Osteocyte (in vitro differentiated cells): ENCODE results near the gene CFAP90. TPM values are rescaled to one million over a fixed set of nuclear protein-coding genes. Genes with fewer than 3 reads are reported as not detected.

Experiments used
- DNase-seq: peaks from one replicate; pipeline ENCODE4 v3.0.0; 2021; ENCODE audit warnings: mixed read lengths; ENCODE audit not compliant: unreplicated experiment; ENCODE audit errors: extremely low spot score
- H3K27ac Mint-ChIP-seq: one replicate; pipeline ENCODE4 v1.8.0; 2021; ENCODE audit warnings: mild to moderate bottlenecking, mixed read lengths; ENCODE audit not compliant: unreplicated experiment
- H3K27me3 Mint-ChIP-seq: one replicate; pipeline ENCODE4 v1.8.0; 2021; ENCODE audit warnings: mixed read lengths; ENCODE audit not compliant: unreplicated experiment
- H3K36me3 Mint-ChIP-seq: one replicate; pipeline ENCODE4 v1.8.0; 2021; ENCODE audit warnings: mixed read lengths; ENCODE audit not compliant: unreplicated experiment
- H3K4me1 Mint-ChIP-seq: one replicate; pipeline ENCODE4 v1.8.0; 2021; ENCODE audit warnings: mixed read lengths; ENCODE audit not compliant: unreplicated experiment
- H3K4me3 Mint-ChIP-seq: one replicate; pipeline ENCODE4 v1.8.0; 2021; ENCODE audit warnings: mild to moderate bottlenecking, moderate library complexity, mixed read lengths; ENCODE audit not compliant: unreplicated experiment
- H3K9me3 Mint-ChIP-seq: one replicate; pipeline ENCODE4 v1.8.0; 2021; ENCODE audit warnings: mixed read lengths; ENCODE audit not compliant: unreplicated experiment
- total RNA-seq: library from RNA; stranded (reverse); gene quantifications from 2 replicates; pipeline ENCODE4 v1.2.1, GENCODE V29; 2021
- TF ChIP-seq, protein P1 (sequence below): fragments of 200-600 bp; sonication (generic); IDR thresholded peaks from 2 replicates; pipeline ENCODE4 v1.5.0; 2021; ENCODE audit warnings: antibody characterized with exemption, mild to moderate bottlenecking, moderate library complexity

CFAP90 gene
- total RNA-seq, 1 donor from 2014 or later = not detected

DNA sequence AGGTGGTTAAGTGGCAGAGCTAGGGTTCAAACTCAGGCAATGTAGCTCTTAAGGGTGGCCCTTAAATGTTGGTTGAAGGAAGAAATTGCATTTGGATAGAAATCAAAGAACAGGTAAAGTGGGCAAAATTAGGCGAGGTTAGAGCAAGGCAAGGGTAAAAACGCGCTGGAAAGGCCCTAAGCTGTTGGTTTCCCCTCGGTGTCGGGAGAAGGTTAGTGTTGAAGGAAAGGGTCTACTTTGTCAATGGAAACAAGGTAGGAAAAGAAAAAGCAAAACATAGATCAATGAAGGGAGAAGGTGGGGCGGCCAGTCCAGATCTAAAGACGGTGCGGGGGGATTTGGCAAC lies 17.5 kb upstream of the CFAP90 start:
- no peak for DNase-seq
- Mint-ChIP-seq H3K4me1 (peaks cover 20% of the 10 kb centered on the region), H3K9me3 (no peaks in the 10 kb centered on the region), H3K27ac (peak overlapping the region; percentile 76), H3K4me3 (peak overlapping the region; percentile 94), H3K27me3 (no peaks in the 10 kb centered on the region), H3K36me3 (peaks cover 1% of the 10 kb centered on the region)
- TF ChIP-seq, protein P1, sequence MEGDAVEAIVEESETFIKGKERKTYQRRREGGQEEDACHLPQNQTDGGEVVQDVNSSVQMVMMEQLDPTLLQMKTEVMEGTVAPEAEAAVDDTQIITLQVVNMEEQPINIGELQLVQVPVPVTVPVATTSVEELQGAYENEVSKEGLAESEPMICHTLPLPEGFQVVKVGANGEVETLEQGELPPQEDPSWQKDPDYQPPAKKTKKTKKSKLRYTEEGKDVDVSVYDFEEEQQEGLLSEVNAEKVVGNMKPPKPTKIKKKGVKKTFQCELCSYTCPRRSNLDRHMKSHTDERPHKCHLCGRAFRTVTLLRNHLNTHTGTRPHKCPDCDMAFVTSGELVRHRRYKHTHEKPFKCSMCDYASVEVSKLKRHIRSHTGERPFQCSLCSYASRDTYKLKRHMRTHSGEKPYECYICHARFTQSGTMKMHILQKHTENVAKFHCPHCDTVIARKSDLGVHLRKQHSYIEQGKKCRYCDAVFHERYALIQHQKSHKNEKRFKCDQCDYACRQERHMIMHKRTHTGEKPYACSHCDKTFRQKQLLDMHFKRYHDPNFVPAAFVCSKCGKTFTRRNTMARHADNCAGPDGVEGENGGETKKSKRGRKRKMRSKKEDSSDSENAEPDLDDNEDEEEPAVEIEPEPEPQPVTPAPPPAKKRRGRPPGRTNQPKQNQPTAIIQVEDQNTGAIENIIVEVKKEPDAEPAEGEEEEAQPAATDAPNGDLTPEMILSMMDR = no peak

DNA sequence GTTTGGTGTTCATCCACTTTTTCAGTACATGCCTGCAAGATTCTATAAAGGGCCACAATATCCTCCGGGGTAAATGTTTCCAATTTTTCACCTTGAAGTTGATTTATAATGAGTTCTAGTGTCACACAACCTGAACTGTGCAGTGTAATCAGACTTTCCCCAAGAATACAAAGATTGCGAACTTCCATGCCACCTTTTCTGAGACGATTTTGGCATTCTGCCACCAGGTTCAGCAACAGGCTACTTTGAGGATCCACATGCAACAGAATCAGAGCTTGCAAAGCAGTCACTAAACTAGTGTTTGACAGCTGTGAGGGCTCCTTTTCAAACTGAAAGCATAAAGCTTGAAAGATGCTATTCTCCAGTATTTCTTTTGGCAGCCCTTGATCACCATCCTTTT lies 16.3 kb upstream of the CFAP90 start:
- TF ChIP-seq, protein P1 = no peak
- no peak for DNase-seq
- no peak overlapping the region for H3K4me3 Mint-ChIP-seq
- H3K4me1 Mint-ChIP-seq = peaks cover 20% of the 10 kb centered on the region
- H3K9me3 Mint-ChIP-seq = no peaks in the 10 kb centered on the region
- no peaks in the 10 kb centered on the region for H3K27me3 Mint-ChIP-seq
- no peak overlapping the region for H3K27ac Mint-ChIP-seq
- peaks cover 1% of the 10 kb centered on the region for H3K36me3 Mint-ChIP-seq

DNA sequence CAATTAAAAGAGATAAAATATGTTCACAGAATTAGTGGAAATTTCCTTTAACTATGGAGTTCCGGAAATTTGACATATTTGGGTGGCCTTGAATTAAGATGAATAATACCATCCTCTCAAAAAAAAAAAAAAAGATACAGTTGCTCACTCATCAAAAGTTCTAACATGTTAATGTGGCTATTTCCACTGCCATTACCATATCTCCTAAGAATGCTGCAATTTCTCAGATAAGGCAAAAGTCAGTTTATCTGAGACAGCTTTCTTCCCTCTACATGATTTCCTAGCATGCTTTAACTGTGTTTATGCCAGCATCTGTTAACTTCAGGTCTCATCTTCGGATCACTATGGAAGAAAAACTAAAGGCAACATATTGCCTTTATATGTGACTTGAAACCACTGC lies 15.3 kb upstream of the CFAP90 start:
- Mint-ChIP-seq H3K9me3 (no peaks in the 10 kb centered on the region), H3K4me1 (peaks cover 18% of the 10 kb centered on the region), H3K4me3 (no peak overlapping the region), H3K27ac (no peak overlapping the region), H3K27me3 (no peaks in the 10 kb centered on the region), H3K36me3 (peaks cover 7% of the 10 kb centered on the region)
- DNase-seq = no peak
- TF ChIP-seq, protein P1 = no peak

DNA sequence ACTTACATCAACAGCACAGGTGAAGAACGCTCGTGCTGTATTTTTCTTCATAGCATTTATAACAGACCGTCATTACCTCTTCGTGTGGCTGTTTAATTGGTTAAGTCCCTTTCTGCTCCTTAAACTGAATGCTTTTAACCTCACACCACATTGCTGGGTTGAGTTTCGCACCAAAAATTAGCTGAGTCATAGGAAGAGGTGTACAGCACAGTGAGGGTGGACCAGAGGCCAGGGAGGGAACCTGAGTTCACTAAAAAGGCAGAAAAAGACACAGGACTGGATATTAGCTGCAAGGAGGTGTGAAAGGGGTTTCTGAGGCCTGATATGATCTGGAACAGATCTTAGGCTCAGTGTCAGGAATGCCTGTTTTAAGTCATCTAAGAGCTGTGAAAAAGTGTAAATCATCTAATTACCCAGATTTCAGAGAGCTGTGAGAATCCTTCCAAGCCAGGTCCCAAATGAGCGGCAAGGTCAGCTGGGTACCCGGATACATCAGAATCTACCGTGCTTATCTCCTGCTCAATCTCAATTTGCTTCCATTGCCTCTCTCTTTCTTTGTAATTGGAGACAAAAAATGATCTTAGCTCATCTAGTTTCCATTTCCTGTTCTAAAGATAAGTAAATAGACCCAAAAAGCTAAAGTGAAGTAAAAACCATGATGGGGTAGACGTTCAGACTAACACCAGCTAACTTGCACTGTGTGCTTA lies 7.1 kb upstream of the CFAP90 start:
- DNase-seq = no peak
- Mint-ChIP-seq H3K36me3 (peaks cover 21% of the 10 kb centered on the region), H3K4me3 (no peak overlapping the region), H3K9me3 (no peaks in the 10 kb centered on the region), H3K4me1 (no peaks in the 10 kb centered on the region), H3K27ac (no peak overlapping the region), H3K27me3 (no peaks in the 10 kb centered on the region)
- TF ChIP-seq, protein P1 = no peak

DNA sequence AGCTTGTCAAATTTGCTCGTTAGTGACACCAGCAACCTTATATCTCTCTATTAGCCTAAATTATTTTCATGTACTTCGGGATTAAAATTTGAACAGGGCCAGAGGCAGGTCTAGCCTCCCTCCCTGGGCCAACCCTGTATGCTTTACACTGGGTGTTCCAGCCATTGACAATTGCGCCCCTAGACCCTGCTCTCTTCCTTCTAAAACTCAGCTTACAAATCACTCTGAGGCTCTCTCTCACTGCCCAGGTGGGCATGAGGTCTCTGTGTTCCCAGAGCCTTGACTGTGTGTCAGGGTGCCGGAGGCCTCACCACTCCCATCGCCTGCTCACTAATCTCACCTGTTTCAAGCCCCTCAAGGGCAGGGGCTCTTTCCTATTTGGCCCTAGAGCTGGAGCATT lies 6.4 kb upstream of the CFAP90 start:
- no peak overlapping the region for H3K4me3 Mint-ChIP-seq
- TF ChIP-seq, protein P1 = no peak
- H3K36me3 Mint-ChIP-seq = peaks cover 21% of the 10 kb centered on the region
- no peaks in the 10 kb centered on the region for H3K9me3 Mint-ChIP-seq
- H3K27me3 Mint-ChIP-seq = no peaks in the 10 kb centered on the region
- peak; percentile 60 for DNase-seq
- H3K4me1 Mint-ChIP-seq = peaks cover 3% of the 10 kb centered on the region
- no peak overlapping the region for H3K27ac Mint-ChIP-seq
